ENCODE results near the gene IL1RAPL2. TPM values are rescaled to one million over a fixed set of nuclear protein-coding genes. Genes with fewer than 3 reads are reported as not detected.

IL1RAPL2 gene
- total RNA-seq (2012; rRNA removed): 0.28 TPM in 1 of 2 replicates, not detected in the other
- polyA plus RNA-seq (2012; rRNA removed): 0.03 TPM in 1 of 2 replicates, not detected in the other
- polyA plus RNA-seq (2012; cell fraction: cytosol; rRNA removed): not detected in 2 replicates
- polyA plus RNA-seq (2012; cell fraction: nucleus; rRNA removed; ENCODE audit: low replicate concordance): 0.14 TPM in 1 of 2 replicates, not detected in the other
- percentile 2 among the genes with signal in this experiment for Bru-seq, nascent RNA
- BruChase-seq, experiment 1, labeled RNA remaining after a 6-hour chase: percentile 2 among the genes with signal in this experiment
- percentile 3 among the genes with signal in this experiment for BruChase-seq, experiment 2, labeled RNA remaining after a 2-hour chase
- long read RNA-seq: 0 reads

- in situ Hi-C loops (cut with MboI; ENCODE audit: low sequenced_read_pairs) (no loop called here), intact Hi-C loops (cut with micrococcal nuclease) (no loop called here), dilution Hi-C loops (cut with HindIII; ENCODE audit: low sequenced_read_pairs, unreplicated experiment) (no loop called here)
- Histone ChIP-seq H3K9me3 (ENCODE audit: control insufficient read depth, insufficient read depth, low read length) (peaks cover 3% of the 10 kb centered on the region; the same call in 1 of the 2 replicates), H4K8ac (ENCODE audit: low read depth in 2 of 2, low read length in 2 of 2) (no peak within 1 kb of the TSS), H2AFZ (replicated peaks; ENCODE audit: low read length, poor library complexity) (no peak within 1 kb of the TSS), H2BK20ac (ENCODE audit: low read depth, low read length) (no peak within 1 kb of the TSS), H2BK15ac (ENCODE audit: low read depth, low read length) (no peak within 1 kb of the TSS), H3K36me3 (ENCODE audit: control insufficient read depth, insufficient read depth, low read length) (no peaks in the 10 kb centered on the region), H3K79me1 (ENCODE audit: low read depth in 1 of 2, low read length in 2 of 2) (no peaks in the 10 kb centered on the region), H2AK5ac (ENCODE audit: low read depth, low read length) (no peak within 1 kb of the TSS), H3K27me3 (ENCODE audit: control insufficient read depth, insufficient read depth, low read length) (peaks cover 22% of the 10 kb centered on the region; the same call in 1 of the 2 replicates), H4K5ac (ENCODE audit: low read depth, low read length) (no peak within 1 kb of the TSS), H3K23ac (ENCODE audit: low read depth, low read length) (no peak within 1 kb of the TSS), H3K9ac (ENCODE audit: low read depth, low read length) (no peak within 1 kb of the TSS), H2BK120ac (ENCODE audit: low read depth, low read length) (no peak within 1 kb of the TSS), H2BK5ac (ENCODE audit: low read depth, low read length, poor library complexity, severe bottlenecking) (no peak within 1 kb of the TSS), H3K27ac (ENCODE audit: insufficient read depth, low read length) (no peak within 1 kb of the TSS), H3K4ac (ENCODE audit: low read depth, low read length) (no peak within 1 kb of the TSS), H3K4me3 (ENCODE audit: insufficient read depth, low read depth, low read length) (no peak within 1 kb of the TSS), H2AK9ac (replicated peaks; ENCODE audit: low read depth, low read length, poor library complexity) (peak within 1 kb of the TSS; percentile 55), H4K91ac (ENCODE audit: insufficient read depth, low read depth, low read length) (no peak within 1 kb of the TSS), H3K4me2 (ENCODE audit: low read depth, low read length) (no peak within 1 kb of the TSS), H4K20me1 (ENCODE audit: insufficient read depth, low read length) (no peaks in the 10 kb centered on the region), H3K18ac (ENCODE audit: low read depth, low read length) (no peak within 1 kb of the TSS), H3K14ac (replicated peaks; ENCODE audit: low read depth, low read length) (no peak within 1 kb of the TSS), H3K4me1 (ENCODE audit: control insufficient read depth, insufficient read depth, low read length) (no peaks in the 10 kb centered on the region), H3K56ac (ENCODE audit: extremely low read depth, insufficient read depth, low read length) (no peak within 1 kb of the TSS), H3K9me1 (ENCODE audit: insufficient read depth, low read length) (no peaks in the 10 kb centered on the region)
- ATAC-seq (ENCODE audit: low read depth): no peak
- POLR2A ChIA-PET (ENCODE audit: unreplicated experiment): no interaction called here
- 24% methylated on average over 3 of the region's 48 CpGs; no CpG with 5 or more reads in 1 of the 2 experiments for WGBS, 2 experiments (ENCODE audit: extremely low coverage in 2 of 2, insufficient read length in 1 of 2)
- CTCF ChIA-PET: interaction anchor here (0.6 kb wide), 2 partner anchors 76 to 236 kb away, joined by 5 to 8 read pairs; no protein-coding TSS in a partner anchor
- BruUV-seq (replicated peaks): no TSS peak
- no peak for DNase-seq
- 0 out of 2 replicates have a peak, but pooled peaks have one; percentile 10 for TF ChIP-seq CTCF (conservative IDR thresholded peaks at IDR 0.05; ENCODE audit: low read depth, low read length)
- TF ChIP-seq USF2 (IDR thresholded peaks at IDR 0.05; ENCODE audit: low read depth, low read length): no peak
- no peak for TF ChIP-seq CHD1 (IDR thresholded peaks at IDR 0.05; ENCODE audit: low read depth, low read length)
- TF ChIP-seq NFE2L2 (IDR thresholded peaks at IDR 0.05; ENCODE audit: low read depth, low read length): no peak
- no peak for TF ChIP-seq RCOR1 (IDR thresholded peaks at IDR 0.05; ENCODE audit: insufficient replicate concordance, low read length)
- no peak for TF ChIP-seq MAZ (IDR thresholded peaks at IDR 0.05; ENCODE audit: borderline replicate concordance, low read depth, low read length)
- no peak for TF ChIP-seq POLR2A (IDR thresholded peaks at IDR 0.05; ENCODE audit: low read depth, low read length)
These were observed at the start of gene IL1RAPL2 for GRCh38 chrX:104565791-104566680. IL1RAPL2 (plus strand) TSS chrX:104566199.
